ENCODE data around the gene COPS8.

DNA sequence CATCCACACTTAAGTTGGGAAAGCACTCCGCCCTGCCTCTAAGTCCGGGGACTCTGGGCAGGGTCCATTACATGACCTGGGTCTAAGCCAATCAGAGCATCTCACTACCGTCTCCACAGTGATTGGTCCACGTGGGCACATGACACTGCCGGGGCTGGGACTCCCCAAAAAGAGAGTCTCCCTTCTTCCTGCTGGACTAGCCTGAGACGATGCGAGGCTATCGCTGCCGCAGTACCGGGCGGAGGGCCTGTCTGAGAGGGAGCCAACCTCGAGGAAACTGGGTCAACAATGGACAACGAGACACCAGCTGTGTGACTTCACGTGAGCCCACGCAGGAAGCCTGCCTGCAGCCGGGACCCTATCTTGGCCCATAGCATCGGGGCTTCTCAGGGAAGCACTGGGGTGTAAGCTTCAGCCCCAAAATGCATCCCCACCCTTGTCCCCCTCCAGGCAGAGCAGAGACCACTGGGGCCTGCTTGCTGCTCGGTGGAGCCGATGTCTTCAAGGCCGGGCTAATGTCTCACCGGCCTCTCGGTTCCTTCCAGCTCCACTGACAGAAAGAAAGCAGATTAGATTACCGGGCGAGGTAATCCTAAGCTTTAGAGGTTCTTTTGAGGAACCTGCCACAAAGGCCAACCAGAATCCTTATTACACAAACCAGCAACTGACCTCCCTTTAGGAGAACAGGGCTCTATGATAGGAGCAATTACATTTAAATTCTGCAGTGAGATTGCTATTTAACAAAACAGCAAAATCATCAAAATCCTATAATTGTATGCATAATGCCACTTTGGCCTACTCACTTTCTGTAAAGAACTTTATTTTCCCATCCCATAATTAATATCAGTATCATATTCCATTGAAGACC lies 21.3 kb upstream of the COPS8 start:
- no peak for TF ChIP-seq EP300 (IDR thresholded peaks at IDR 0.05)
- TF ChIP-seq POLR2A (IDR thresholded peaks at IDR 0.05), result no peak
- TF ChIP-seq, protein P1, sequence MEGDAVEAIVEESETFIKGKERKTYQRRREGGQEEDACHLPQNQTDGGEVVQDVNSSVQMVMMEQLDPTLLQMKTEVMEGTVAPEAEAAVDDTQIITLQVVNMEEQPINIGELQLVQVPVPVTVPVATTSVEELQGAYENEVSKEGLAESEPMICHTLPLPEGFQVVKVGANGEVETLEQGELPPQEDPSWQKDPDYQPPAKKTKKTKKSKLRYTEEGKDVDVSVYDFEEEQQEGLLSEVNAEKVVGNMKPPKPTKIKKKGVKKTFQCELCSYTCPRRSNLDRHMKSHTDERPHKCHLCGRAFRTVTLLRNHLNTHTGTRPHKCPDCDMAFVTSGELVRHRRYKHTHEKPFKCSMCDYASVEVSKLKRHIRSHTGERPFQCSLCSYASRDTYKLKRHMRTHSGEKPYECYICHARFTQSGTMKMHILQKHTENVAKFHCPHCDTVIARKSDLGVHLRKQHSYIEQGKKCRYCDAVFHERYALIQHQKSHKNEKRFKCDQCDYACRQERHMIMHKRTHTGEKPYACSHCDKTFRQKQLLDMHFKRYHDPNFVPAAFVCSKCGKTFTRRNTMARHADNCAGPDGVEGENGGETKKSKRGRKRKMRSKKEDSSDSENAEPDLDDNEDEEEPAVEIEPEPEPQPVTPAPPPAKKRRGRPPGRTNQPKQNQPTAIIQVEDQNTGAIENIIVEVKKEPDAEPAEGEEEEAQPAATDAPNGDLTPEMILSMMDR (IDR thresholded peaks at IDR 0.05), result no peak

Measured in sigmoid colon (tissue), 4 donors.